Right lobe of liver (tissue), 6 donors: ENCODE measurements around the gene PAX9. TPM values are rescaled to one million over a fixed set of nuclear protein-coding genes. Genes with fewer than 3 reads are reported as not detected.
A peak's percentile ranks its signal among the peaks of the same experiment; 100 is the strongest.

Source experiments
- ATAC-seq, 4 donors: fragments of 200-7000 bp; cut with Tn5 transposase; one replicate each; pipeline ENCODE4 v1.9.1; 2020; ENCODE audit warnings: mild to moderate bottlenecking in 4 of 4, moderate library complexity in 4 of 4
- DNase-seq, 3 donors: peaks; one replicate each; pipeline ENCODE4 v3.0.0-alpha.2; 2020
- H3K27ac ChIP-seq, 3 donors: fragments of 200-600 bp; one replicate each; pipeline ENCODE4 v1.8.0; 2022
- H3K27me3 ChIP-seq, 2 donors: fragments of 200-600 bp; one replicate each; pipeline ENCODE4 v1.8.0; 2022
- H3K36me3 ChIP-seq, 4 donors: fragments of 200-600 bp; sonication (generic) in 1 of 4; one replicate each; pipeline versions ENCODE4 v1.5.1 to v1.8.0; 2017 to 2022; ENCODE audit warnings: control low read depth in 1 of 4
- H3K4me1 ChIP-seq, 4 donors: fragments of 200-600 bp; sonication (generic) in 1 of 4; one replicate each; pipeline versions ENCODE4 v1.5.1 to v1.8.0; 2017 to 2022; ENCODE audit warnings: control low read depth in 1 of 4
- H3K4me3 ChIP-seq, 3 donors: fragments of 200-600 bp; one replicate each; pipeline ENCODE4 v1.8.0; 2022
- H3K9me3 ChIP-seq, 4 donors: fragments of 200-600 bp; sonication (generic) in 1 of 4; one replicate each; pipeline versions ENCODE4 v1.5.1 to v1.8.0; 2017 to 2022; ENCODE audit warnings: control low read depth in 1 of 4
- POLR2A ChIP-seq: fragments of 450-650 bp; IDR thresholded peaks from one replicate; pipeline ENCODE4 v1.6.1; 2017; ENCODE audit warnings: antibody characterized with exemption, mild to moderate bottlenecking
- WGBS: methylation state at CpG from one replicate; pipeline ENCODE4 v1.1.6; 2018; ENCODE audit warnings: low coverage, low lambda C conversion rate; ENCODE audit not compliant: insufficient coverage; ENCODE audit errors: missing lambda C conversion rate; 5-methylcytosine and 5-hydroxymethylcytosine counted together
- intact Hi-C, 2 donors: fragments of 100-400 bp; cut with DNase I; formaldehyde crosslinking; loops; one replicate each; pipeline versions ENCODE4 v1.11.2 to v1.14.1; 2022
- total RNA-seq, 6 experiments: library from RNA; depleted of rRNA in 2 of 6; stranded (reverse); fragments of >200 nt in 2 of 6; fragmentation: NEBNext Ultra II Directional in 3 of 6; extraction: Animal tissue kit (Norgen Biotek cat#: 25700) in 3 of 6; gene quantifications; one replicate each; pipeline versions ENCODE4 v1.1.0 to v1.2.4, GENCODE V29; 2016 to 2023
- TF ChIP-seq, protein P1 (sequence below), 4 donors: fragments of 200-600 bp in 3 of 4; fragments of 450-650 bp in 1 of 4; IDR thresholded peaks; one replicate each; pipeline versions ENCODE4 v1.5.1 to v1.8.0; 2016 to 2022; ENCODE audit warnings: antibody characterized with exemption in 4 of 4, mild to moderate bottlenecking in 2 of 4
- donor health status: DM: no; HTN: yes; CAD: no.
- donor health status: DM: no; HTN: no; CAD: no.
- donor health status: DM: no; HTN: no; CAD: no.
- donor health status: DM: no; HTN: yes; CAD: no.
- donor health status: DM: no; HTN: yes; CAD: no.

PAX9 gene
- total RNA-seq, 6 experiments from 2014 or later: not detected

DNA sequence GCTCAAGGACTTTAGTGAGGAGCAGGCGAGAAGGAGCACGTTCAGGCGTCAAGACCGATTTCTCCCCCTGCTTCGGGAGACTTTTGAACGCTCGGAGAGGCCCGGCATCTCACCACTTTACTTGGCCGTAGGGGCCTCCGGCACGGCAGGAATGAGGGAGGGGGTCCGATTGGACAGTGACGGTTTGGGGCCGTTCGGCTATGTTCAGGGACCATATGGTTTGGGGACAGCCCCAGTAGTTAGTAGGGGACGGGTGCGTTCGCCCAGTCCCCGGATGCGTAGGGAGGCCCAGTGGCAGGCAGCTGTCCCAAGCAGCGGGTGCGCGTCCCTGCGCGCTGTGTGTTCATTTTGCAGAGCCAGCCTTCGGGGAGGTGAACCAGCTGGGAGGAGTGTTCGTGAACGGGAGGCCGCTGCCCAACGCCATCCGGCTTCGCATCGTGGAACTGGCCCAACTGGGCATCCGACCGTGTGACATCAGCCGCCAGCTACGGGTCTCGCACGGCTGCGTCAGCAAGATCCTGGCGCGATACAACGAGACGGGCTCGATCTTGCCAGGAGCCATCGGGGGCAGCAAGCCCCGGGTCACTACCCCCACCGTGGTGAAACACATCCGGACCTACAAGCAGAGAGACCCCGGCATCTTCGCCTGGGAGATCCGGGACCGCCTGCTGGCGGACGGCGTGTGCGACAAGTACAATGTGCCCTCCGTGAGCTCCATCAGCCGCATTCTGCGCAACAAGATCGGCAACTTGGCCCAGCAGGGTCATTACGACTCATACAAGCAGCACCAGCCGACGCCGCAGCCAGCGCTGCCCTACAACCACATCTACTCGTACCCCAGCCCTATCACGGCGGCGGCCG, 1.1 kb downstream of the PAX9 start:
- intact Hi-C loops: no loop called here
- Histone ChIP-seq H3K9me3 (no peaks in the 10 kb centered on the region), H3K36me3 (no peaks in the 10 kb centered on the region), H3K4me3 (no peak overlapping the region), H3K27me3 (peaks cover 25 to 78% of the 10 kb centered on the region in 2 donors), H3K4me1 (peaks cover 0 to 25% (median 7%) of the 10 kb centered on the region in 4 donors), H3K27ac (no peak overlapping the region)
- DNase-seq (no peak), ATAC-seq (no peak)
- WGBS: 3% methylated on average over 15 of the region's 71 CpGs
- TF ChIP-seq POLR2A: no peak
- TF ChIP-seq, protein P1, sequence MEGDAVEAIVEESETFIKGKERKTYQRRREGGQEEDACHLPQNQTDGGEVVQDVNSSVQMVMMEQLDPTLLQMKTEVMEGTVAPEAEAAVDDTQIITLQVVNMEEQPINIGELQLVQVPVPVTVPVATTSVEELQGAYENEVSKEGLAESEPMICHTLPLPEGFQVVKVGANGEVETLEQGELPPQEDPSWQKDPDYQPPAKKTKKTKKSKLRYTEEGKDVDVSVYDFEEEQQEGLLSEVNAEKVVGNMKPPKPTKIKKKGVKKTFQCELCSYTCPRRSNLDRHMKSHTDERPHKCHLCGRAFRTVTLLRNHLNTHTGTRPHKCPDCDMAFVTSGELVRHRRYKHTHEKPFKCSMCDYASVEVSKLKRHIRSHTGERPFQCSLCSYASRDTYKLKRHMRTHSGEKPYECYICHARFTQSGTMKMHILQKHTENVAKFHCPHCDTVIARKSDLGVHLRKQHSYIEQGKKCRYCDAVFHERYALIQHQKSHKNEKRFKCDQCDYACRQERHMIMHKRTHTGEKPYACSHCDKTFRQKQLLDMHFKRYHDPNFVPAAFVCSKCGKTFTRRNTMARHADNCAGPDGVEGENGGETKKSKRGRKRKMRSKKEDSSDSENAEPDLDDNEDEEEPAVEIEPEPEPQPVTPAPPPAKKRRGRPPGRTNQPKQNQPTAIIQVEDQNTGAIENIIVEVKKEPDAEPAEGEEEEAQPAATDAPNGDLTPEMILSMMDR (IDR thresholded peaks at IDR 0.05): no peak

DNA sequence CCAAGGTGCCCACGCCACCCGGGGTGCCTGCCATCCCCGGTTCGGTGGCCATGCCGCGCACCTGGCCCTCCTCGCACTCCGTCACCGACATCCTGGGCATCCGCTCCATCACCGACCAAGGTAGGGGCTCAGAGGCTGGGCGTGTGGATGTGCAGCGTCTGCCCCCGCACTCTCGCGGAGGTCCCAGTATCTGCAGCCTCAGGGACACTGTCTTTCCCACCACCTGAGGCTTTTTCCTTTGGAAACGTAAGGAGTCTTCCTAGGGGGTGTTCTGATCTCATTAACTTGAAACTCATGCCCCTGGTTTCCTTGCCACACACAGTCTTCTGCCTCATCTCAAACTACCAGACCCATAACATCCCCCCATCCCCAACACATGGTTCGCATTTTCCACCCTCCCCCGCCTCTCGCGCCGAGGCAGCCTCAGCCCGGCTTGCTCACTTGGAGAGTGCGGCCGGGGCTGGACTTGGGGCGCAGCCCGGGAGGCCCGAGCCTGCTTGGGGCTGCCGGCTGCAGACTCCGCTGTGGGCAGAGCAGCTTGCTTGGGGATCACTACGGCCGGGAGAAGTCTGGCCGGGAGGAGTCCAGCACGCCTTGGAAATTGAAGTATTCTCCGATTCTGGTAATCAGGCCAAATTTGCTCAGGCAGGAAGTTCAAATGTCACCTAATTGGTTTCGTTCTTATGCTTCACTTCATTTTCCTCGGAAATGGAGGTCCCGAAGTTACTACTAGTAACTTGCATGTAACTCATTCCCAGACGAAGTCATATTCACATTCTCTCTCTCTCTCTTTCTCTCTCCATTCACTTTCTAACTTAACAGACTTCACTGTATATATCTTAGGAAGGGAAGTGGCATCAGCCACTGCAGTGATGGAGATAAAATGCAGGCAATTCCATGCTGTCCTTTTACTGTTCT, 2.0 kb downstream of the PAX9 start:
- ATAC-seq (peak in 1 of 4 donors; percentile 19), DNase-seq (no peak)
- intact Hi-C loops: no loop called here
- TF ChIP-seq, protein P1 (IDR thresholded peaks at IDR 0.05): no peak
- no peak for TF ChIP-seq POLR2A
- H3K36me3 ChIP-seq: no peaks in the 10 kb centered on the region
- H3K27me3 ChIP-seq: peaks cover 27 to 80% of the 10 kb centered on the region in 2 donors
- 3% methylated on average over 16 of the region's 39 CpGs for WGBS
- no peaks in the 10 kb centered on the region for H3K9me3 ChIP-seq
- H3K4me3 ChIP-seq: peak overlapping the region in 1 of 3 donors; percentile 6
- peaks cover 0 to 25% (median 7%) of the 10 kb centered on the region in 4 donors for H3K4me1 ChIP-seq
- H3K27ac ChIP-seq: no peak overlapping the region

DNA sequence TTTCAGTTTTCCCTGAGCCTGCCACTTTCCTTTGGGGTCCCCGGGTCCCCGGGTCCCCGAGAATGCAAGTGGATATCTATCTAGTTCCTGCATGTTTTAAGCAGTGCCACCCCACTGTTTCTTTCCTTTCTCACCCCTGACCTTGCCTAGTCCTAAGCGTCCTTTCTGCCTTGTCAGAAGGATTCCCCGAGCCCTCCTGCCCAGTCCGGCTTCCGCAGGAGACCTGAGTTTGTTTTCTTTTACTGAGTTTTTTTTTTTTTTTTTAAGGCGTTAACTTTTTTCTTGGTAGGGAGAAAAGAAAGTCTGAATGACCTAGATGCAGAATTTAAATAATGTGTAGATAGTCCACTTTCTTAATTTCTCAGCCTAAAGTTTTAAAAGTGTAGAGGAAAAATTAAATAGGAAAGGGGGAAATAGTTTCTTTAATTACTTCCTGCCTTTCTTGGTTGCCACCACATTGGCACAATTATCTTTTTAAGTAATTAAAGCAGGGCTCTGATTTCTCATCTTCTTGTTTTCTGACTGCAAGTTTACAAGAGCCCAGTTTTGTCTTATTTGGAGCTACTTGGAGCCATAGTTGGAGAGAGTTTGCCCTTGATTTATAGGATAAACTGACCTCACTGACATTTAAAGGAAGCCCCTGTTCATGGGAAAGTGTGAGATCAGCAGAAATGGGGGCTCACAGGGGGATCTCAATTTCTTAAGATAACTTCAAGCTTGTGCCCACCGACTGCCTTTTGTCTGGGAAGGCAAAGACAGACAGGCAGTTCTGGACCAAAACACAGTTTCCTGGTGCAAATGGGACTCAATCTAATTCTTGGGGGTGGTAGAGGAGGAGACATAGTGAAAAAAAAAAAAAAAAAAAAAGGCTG, 2.9 kb downstream of the PAX9 start:
- Histone ChIP-seq H3K9me3 (no peaks in the 10 kb centered on the region), H3K27me3 (peaks cover 32 to 76% of the 10 kb centered on the region in 2 donors), H3K4me1 (peaks cover 0 to 25% (median 7%) of the 10 kb centered on the region in 4 donors), H3K36me3 (no peaks in the 10 kb centered on the region), H3K27ac (no peak overlapping the region), H3K4me3 (no peak overlapping the region)
- intact Hi-C loops: no loop called here
- WGBS: 3% methylated on average over 9 of the region's 9 CpGs
- TF ChIP-seq, protein P1 (IDR thresholded peaks at IDR 0.05): no peak
- no peak for TF ChIP-seq POLR2A
- no peak for ATAC-seq
- DNase-seq: no peak

DNA sequence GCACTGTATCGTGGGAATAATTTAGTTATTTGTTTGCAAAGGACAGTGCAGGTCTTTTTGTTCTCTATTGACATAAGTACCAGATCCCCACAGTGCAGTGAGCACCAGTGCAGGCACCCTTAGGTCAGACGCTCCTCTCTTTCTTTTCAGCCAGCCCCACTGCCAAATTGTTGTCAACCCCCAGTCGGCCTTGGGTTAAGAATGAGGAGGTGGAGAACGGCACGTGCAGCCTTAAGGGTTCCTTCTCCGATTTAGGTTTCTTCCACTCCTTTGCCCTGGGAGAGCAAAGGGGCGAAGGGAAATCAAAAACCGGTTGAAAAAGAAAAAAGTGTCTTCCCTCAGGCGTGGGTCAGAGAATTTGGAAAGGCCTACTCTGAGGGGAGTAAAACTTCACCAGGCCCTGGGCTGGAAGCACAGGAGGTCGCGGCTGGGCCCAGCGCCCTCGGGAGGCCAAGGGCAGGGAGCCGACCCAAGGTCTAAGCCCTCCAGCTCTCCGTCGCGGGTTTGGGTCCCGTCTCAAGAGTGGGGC, 4.3 kb downstream of the PAX9 start:
- DNase-seq (no peak), ATAC-seq (no peak)
- peaks cover 0 to 25% (median 7%) of the 10 kb centered on the region in 4 donors for H3K4me1 ChIP-seq
- 16% methylated on average over 11 of the region's 18 CpGs for WGBS
- no peak overlapping the region for H3K4me3 ChIP-seq
- no peaks in the 10 kb centered on the region for H3K9me3 ChIP-seq
- peaks cover 28 to 68% of the 10 kb centered on the region in 2 donors for H3K27me3 ChIP-seq
- no peak overlapping the region for H3K27ac ChIP-seq
- intact Hi-C loops: no loop called here
- no peaks in the 10 kb centered on the region for H3K36me3 ChIP-seq
- TF ChIP-seq, protein P1 (IDR thresholded peaks at IDR 0.05): no peak
- no peak for TF ChIP-seq POLR2A
